Measurements from ENCODE around the gene SAP30L. TPM values are rescaled to one million over a fixed set of nuclear protein-coding genes. Genes with fewer than 3 reads are reported as not detected.

Gene SAP30L
- polyA plus RNA-seq, 1 donor (not counting 4 experiments of a cell fraction or from before 2014, with no cell fraction given) = 42.1 TPM

GRCh38 chr5:154403234-154403633, 42.6 kb upstream of the SAP30L start:
- Histone ChIP-seq H2AFZ (ENCODE audit: control insufficient read depth, low read length) (no peak overlapping the region), H4K20me1 (ENCODE audit: control insufficient read depth, extremely low read depth, insufficient read depth, low read length) (no peaks in the 10 kb centered on the region), H3K9me3 (ENCODE audit: control insufficient read depth, low read depth, low read length) (no peaks in the 10 kb centered on the region), H3K4me3 (ENCODE audit: control insufficient read depth in 2 of 3, extremely low read depth in 1 of 3, insufficient read depth in 2 of 3, low read depth in 1 of 3, low read length in 3 of 3) (no peak overlapping the region), H3K9ac (ENCODE audit: control insufficient read depth, extremely low read depth, insufficient read depth, low read length) (no peak overlapping the region), H3K4me1 (ENCODE audit: control insufficient read depth, extremely low read depth, insufficient read depth, low read length) (no peaks in the 10 kb centered on the region), H3K27me3 (ENCODE audit: control insufficient read depth, extremely low read depth, insufficient read depth, low read length) (no peaks in the 10 kb centered on the region), H3K36me3 (ENCODE audit: control insufficient read depth in 2 of 2, extremely low read depth in 1 of 2, insufficient read depth in 2 of 2, low read length in 2 of 2) (no peaks in the 10 kb centered on the region), H3K4me2 (ENCODE audit: control insufficient read depth, extremely low read depth, insufficient read depth, low read depth, low read length) (no peak overlapping the region), H3K9me1 (ENCODE audit: control insufficient read depth, extremely low read depth, insufficient read depth, low read length) (no peaks in the 10 kb centered on the region), H3K79me2 (ENCODE audit: control insufficient read depth, insufficient read depth, low read length) (no peaks in the 10 kb centered on the region), H3K27ac (ENCODE audit: control insufficient read depth, insufficient read depth, low read length) (no peak overlapping the region)
- TF ChIP-seq CTCF (optimal IDR thresholded peaks at IDR 0.05 in 1 of 3, IDR thresholded peaks at IDR 0.05 in 1 of 3, conservative IDR thresholded peaks at IDR 0.05 in 1 of 3; ENCODE audit: extremely low read depth in 1 of 3, insufficient read depth in 2 of 3, low read length in 3 of 3) (no peak), EZH2 (IDR thresholded peaks at IDR 0.05; ENCODE audit: low read length) (no peak)
- DNase-seq (ENCODE audit: low read depth, low spot score) (no peak), FAIRE-seq (no peak)
- dilution Hi-C loops (cut with MboI; ENCODE audit: extremely low pct_ligation_motif_present, low sequenced_read_pairs) = loop anchor here (25.0 kb wide), 1 partner anchor 341 kb away; no protein-coding TSS in a partner anchor

- dilution Hi-C loops (cut with MboI; ENCODE audit: extremely low pct_ligation_motif_present, low sequenced_read_pairs) = loop anchor here (25.0 kb wide), 1 partner anchor 342 kb away; no protein-coding TSS in a partner anchor
- FAIRE-seq = no peak
- H3K27ac ChIP-seq (ENCODE audit: control insufficient read depth, insufficient read depth, low read length) = no peak overlapping the region
Measured at GRCh38 chr5:154403776-154404387, 41.9 kb upstream of the SAP30L start.

More at GRCh38 chr5:154403776-154404387, 41.9 kb upstream of the SAP30L start:
- no peak overlapping the region for H3K4me2 ChIP-seq (ENCODE audit: control insufficient read depth, extremely low read depth, insufficient read depth, low read depth, low read length)
- H3K9ac ChIP-seq (ENCODE audit: control insufficient read depth, extremely low read depth, insufficient read depth, low read length) = no peak overlapping the region
- no peak for TF ChIP-seq CTCF (optimal IDR thresholded peaks at IDR 0.05 in 1 of 3, IDR thresholded peaks at IDR 0.05 in 1 of 3, conservative IDR thresholded peaks at IDR 0.05 in 1 of 3; ENCODE audit: extremely low read depth in 1 of 3, insufficient read depth in 2 of 3, low read length in 3 of 3)
- no peak for TF ChIP-seq EZH2 (IDR thresholded peaks at IDR 0.05; ENCODE audit: low read length)
- no peaks in the 10 kb centered on the region for H3K4me1 ChIP-seq (ENCODE audit: control insufficient read depth, extremely low read depth, insufficient read depth, low read length)
- H3K4me3 ChIP-seq (ENCODE audit: control insufficient read depth in 2 of 3, extremely low read depth in 1 of 3, insufficient read depth in 2 of 3, low read depth in 1 of 3, low read length in 3 of 3) = no peak overlapping the region
- no peaks in the 10 kb centered on the region for H3K36me3 ChIP-seq (ENCODE audit: control insufficient read depth in 2 of 2, extremely low read depth in 1 of 2, insufficient read depth in 2 of 2, low read length in 2 of 2)
- no peak overlapping the region for H2AFZ ChIP-seq (ENCODE audit: control insufficient read depth, low read length)
- H3K9me3 ChIP-seq (ENCODE audit: control insufficient read depth, low read depth, low read length) = no peaks in the 10 kb centered on the region
- no peaks in the 10 kb centered on the region for H4K20me1 ChIP-seq (ENCODE audit: control insufficient read depth, extremely low read depth, insufficient read depth, low read length)
- no peaks in the 10 kb centered on the region for H3K79me2 ChIP-seq (ENCODE audit: control insufficient read depth, insufficient read depth, low read length)
- no peak for DNase-seq (ENCODE audit: low read depth, low spot score)
- no peaks in the 10 kb centered on the region for H3K9me1 ChIP-seq (ENCODE audit: control insufficient read depth, extremely low read depth, insufficient read depth, low read length)
- H3K27me3 ChIP-seq (ENCODE audit: control insufficient read depth, extremely low read depth, insufficient read depth, low read length) = no peaks in the 10 kb centered on the region

All from keratinocyte (primary cell).